Muscle of leg (tissue), 11 donors: ENCODE results near the gene DCDC2C. TPM values are rescaled to one million over a fixed set of nuclear protein-coding genes. Genes with fewer than 3 reads are reported as not detected.

Source experiments
- DNase-seq: peaks from one replicate; pipeline ENCODE4 v3.0.0; 2013
- H3K27ac ChIP-seq: one replicate; pipeline ENCODE4 v1.5.1; 2013; ENCODE audit warnings: mild to moderate bottlenecking, low read length, control low read depth
- H3K27me3 ChIP-seq: one replicate; pipeline ENCODE4 v1.6.1; 2013; ENCODE audit warnings: low read length; ENCODE audit not compliant: control insufficient read depth, insufficient read depth
- H3K36me3 ChIP-seq: one replicate; pipeline ENCODE4 v1.6.1; 2013; ENCODE audit warnings: low read length; ENCODE audit not compliant: control insufficient read depth, insufficient read depth
- H3K4me1 ChIP-seq: one replicate; pipeline ENCODE4 v1.6.1; 2013; ENCODE audit warnings: low read length; ENCODE audit not compliant: control insufficient read depth, insufficient read depth
- H3K4me3 ChIP-seq: one replicate; pipeline ENCODE4 v1.5.1; 2013; ENCODE audit warnings: low read length, control low read depth
- H3K9me3 ChIP-seq: replicated peaks from 2 replicates; pipeline ENCODE4 v1.6.1; 2013; ENCODE audit warnings: low read depth, low read length; ENCODE audit not compliant: control insufficient read depth
- WGBS: methylation state at CpG from one replicate; pipeline ENCODE4 v1.1.5; 2013; ENCODE audit warnings: missing lambda C conversion rate; ENCODE audit not compliant: insufficient coverage; 5-methylcytosine and 5-hydroxymethylcytosine counted together
- polyA plus RNA-seq, 8 donors: library from polyadenylated mRNA; unstranded; fragments of 120-200 nt; gene quantifications; one replicate each; pipeline versions ENCODE4 v1.2.1 to v1.2.3, GENCODE V29; 2013; ENCODE audit warnings: inconsistent platforms in 1 of 8, low replicate concordance in 1 of 8; ENCODE audit not compliant: insufficient read length in 8 of 8, insufficient read depth in 1 of 8
- total RNA-seq: library from RNA; stranded (reverse); fragments of 120-200 nt; gene quantifications from one replicate; pipeline ENCODE4 v1.2.4, GENCODE V29; 2013

The DCDC2C gene
- total and polyA plus RNA-seq, 9 donors = 0.18 to 0.73 (median 0.29) TPM; not detected in 3

- H3K4me3 ChIP-seq = no peak overlapping the region
- no peaks in the 10 kb centered on the region for H3K36me3 ChIP-seq
- no peaks in the 10 kb centered on the region for H3K9me3 ChIP-seq
- H3K4me1 ChIP-seq = no peaks in the 10 kb centered on the region
- H3K27ac ChIP-seq = no peak overlapping the region
- H3K27me3 ChIP-seq = no peaks in the 10 kb centered on the region
- 81% methylated on average over 8 of the region's 9 CpGs for WGBS
- no peak for DNase-seq
Observed at GRCh38 chr2:3672861-3673678, 30.3 kb upstream of the DCDC2C start.

- Histone ChIP-seq H3K27me3 (no peaks in the 10 kb centered on the region), H3K4me1 (no peaks in the 10 kb centered on the region), H3K36me3 (no peaks in the 10 kb centered on the region), H3K9me3 (no peaks in the 10 kb centered on the region), H3K27ac (no peak overlapping the region), H3K4me3 (no peak overlapping the region)
- 85% methylated on average over 7 of the region's 9 CpGs for WGBS
- DNase-seq = no peak
Observed at GRCh38 chr2:3674066-3674845, 29.1 kb upstream of the DCDC2C start.

- H3K27ac ChIP-seq = no peak overlapping the region
- no peaks in the 10 kb centered on the region for H3K4me1 ChIP-seq
- no peaks in the 10 kb centered on the region for H3K27me3 ChIP-seq
- WGBS = 80% methylated on average over 1 of the region's 4 CpGs
- DNase-seq = no peak
- H3K36me3 ChIP-seq = no peaks in the 10 kb centered on the region
- H3K4me3 ChIP-seq = no peak overlapping the region
- no peaks in the 10 kb centered on the region for H3K9me3 ChIP-seq
Observed at GRCh38 chr2:3675687-3676086, 27.7 kb upstream of the DCDC2C start.

GRCh38 chr2:3677436-3677835 lies 25.9 kb upstream of the DCDC2C start:
- WGBS = 74% methylated on average over 9 of the region's 9 CpGs
- H3K27ac ChIP-seq = no peak overlapping the region
- no peaks in the 10 kb centered on the region for H3K4me1 ChIP-seq
- no peak for DNase-seq
- no peaks in the 10 kb centered on the region for H3K27me3 ChIP-seq
- H3K9me3 ChIP-seq = no peaks in the 10 kb centered on the region
- no peak overlapping the region for H3K4me3 ChIP-seq
- H3K36me3 ChIP-seq = no peaks in the 10 kb centered on the region

- Histone ChIP-seq H3K4me1 (no peaks in the 10 kb centered on the region), H3K4me3 (no peak overlapping the region), H3K27ac (no peak overlapping the region), H3K9me3 (no peaks in the 10 kb centered on the region), H3K36me3 (no peaks in the 10 kb centered on the region), H3K27me3 (no peaks in the 10 kb centered on the region)
- 77% methylated on average over 9 of the region's 9 CpGs for WGBS
- no peak for DNase-seq
Observed at GRCh38 chr2:3678212-3678611, 25.2 kb upstream of the DCDC2C start.

GRCh38 chr2:3679180-3679579 lies 24.2 kb upstream of the DCDC2C start:
- Histone ChIP-seq H3K9me3 (no peaks in the 10 kb centered on the region), H3K27me3 (no peaks in the 10 kb centered on the region), H3K4me3 (no peak overlapping the region), H3K27ac (no peak overlapping the region), H3K36me3 (no peaks in the 10 kb centered on the region), H3K4me1 (no peaks in the 10 kb centered on the region)
- WGBS = 100% methylated on average over 1 of the region's 2 CpGs
- no peak for DNase-seq

- no peaks in the 10 kb centered on the region for H3K27me3 ChIP-seq
- WGBS = 87% methylated on average over 20 of the region's 23 CpGs
- no peaks in the 10 kb centered on the region for H3K4me1 ChIP-seq
- H3K36me3 ChIP-seq = no peaks in the 10 kb centered on the region
- no peak overlapping the region for H3K27ac ChIP-seq
- H3K9me3 ChIP-seq = no peaks in the 10 kb centered on the region
- no peak overlapping the region for H3K4me3 ChIP-seq
- DNase-seq = no peak
Observed at GRCh38 chr2:3679616-3680393, 23.6 kb upstream of the DCDC2C start.

- Histone ChIP-seq H3K27ac (no peak overlapping the region), H3K27me3 (no peaks in the 10 kb centered on the region), H3K4me3 (no peak overlapping the region), H3K36me3 (no peaks in the 10 kb centered on the region), H3K4me1 (no peaks in the 10 kb centered on the region), H3K9me3 (no peaks in the 10 kb centered on the region)
- 88% methylated on average over 16 of the region's 18 CpGs for WGBS
- no peak for DNase-seq
Observed at GRCh38 chr2:3680548-3681345, 22.6 kb upstream of the DCDC2C start.

GRCh38 chr2:3681625-3682024 lies 21.8 kb upstream of the DCDC2C start:
- no CpG with 5 or more reads among the region's 5 CpGs for WGBS
- Histone ChIP-seq H3K9me3 (no peaks in the 10 kb centered on the region), H3K27ac (no peak overlapping the region), H3K4me3 (no peak overlapping the region), H3K27me3 (no peaks in the 10 kb centered on the region), H3K36me3 (no peaks in the 10 kb centered on the region), H3K4me1 (no peaks in the 10 kb centered on the region)
- no peak for DNase-seq
